Endothelial cell of umbilical vein (primary cell): ENCODE results near the gene ENAH. TPM values are rescaled to one million over a fixed set of nuclear protein-coding genes. Genes with fewer than 3 reads are reported as not detected.
A peak's percentile ranks its signal among the peaks of the same experiment; 100 is the strongest.

Experiments used
- BruUV-seq: library from RNA; stranded (reverse); fragments of 400-500 nt; replicated peaks from 2 replicates; lab custom pipeline; 2021; lab: Mats Ljungman, UMichigan
- CTCF ChIA-PET: fragments of 300-600, 350-600 bp; sonication (Branson Sonifier 250); formaldehyde crosslinking; loops from one replicate; lab custom pipeline; 2021; ENCODE audit warnings: antibody characterized with exemption, inconsistent platforms; lab: Charles Lee
- POLR2A ChIA-PET: fragments of 300-600, 350-600 bp; sonication (Branson Sonifier 250); formaldehyde crosslinking; loops from one replicate; lab custom pipeline; 2021; ENCODE audit warnings: antibody characterized with exemption, inconsistent platforms; lab: Charles Lee
- DNase-seq: peaks from one replicate; pipeline ENCODE4 v3.0.0-alpha.2; 2011; ENCODE audit warnings: low read depth, low spot score
- FAIRE-seq: peaks from 2 replicates; lab custom pipeline; 2011; peaks lifted over from hg19 to GRCh38; lab: Jason Lieb, UNC
- H2AFZ ChIP-seq: 2 replicates; pipeline ENCODE4 v1.6.0; 2012; ENCODE audit warnings: low read depth, low read length, control low read depth, inconsistent platforms
- H3K27ac ChIP-seq: 2 replicates; pipeline ENCODE4 v1.5.1; 2011; ENCODE audit warnings: low read depth, mild to moderate bottlenecking, control low read depth, low read length, moderate library complexity; ENCODE audit not compliant: insufficient read depth
- H3K27me3 ChIP-seq, 2 experiments: 2 replicates each; pipeline versions ENCODE4 v1.6.0 to v1.6.1; 2011; ENCODE audit warnings: low read length in 2 of 2, mixed read lengths in 1 of 2; ENCODE audit not compliant: control insufficient read depth in 2 of 2, insufficient read depth in 2 of 2
- H3K36me3 ChIP-seq, 2 experiments: 2 replicates in 1 of 2; 3 replicates in 1 of 2; pipeline ENCODE4 v1.5.1; 2011; ENCODE audit warnings: low read length in 2 of 2, mild to moderate bottlenecking in 1 of 2, moderate library complexity in 1 of 2; ENCODE audit not compliant: control insufficient read depth in 2 of 2, insufficient read depth in 2 of 2; ENCODE audit errors: extremely low read depth in 1 of 2
- H3K4me1 ChIP-seq: 3 replicates; pipeline ENCODE4 v1.5.1; 2011; ENCODE audit warnings: mild to moderate bottlenecking, low read length; ENCODE audit not compliant: control insufficient read depth, insufficient read depth; ENCODE audit errors: extremely low read depth
- H3K4me2 ChIP-seq: 2 replicates; pipeline ENCODE4 v1.6.1; 2011; ENCODE audit warnings: low read length, control low read depth, mixed read lengths; ENCODE audit not compliant: insufficient read depth
- H3K4me3 ChIP-seq, 3 experiments: fragments of 200-600 bp in 1 of 3; sonication (generic), shearing (Covaris generic) in 1 of 3; replicated peaks in 1 of 3; 2 replicates each; pipeline ENCODE4 v1.5.1; 2011 to 2016; ENCODE audit warnings: control low read depth in 3 of 3, low read length in 3 of 3, mild to moderate bottlenecking in 2 of 3, inconsistent platforms in 1 of 3, low read depth in 1 of 3, moderate library complexity in 1 of 3; ENCODE audit not compliant: insufficient read depth in 1 of 3
- H3K79me2 ChIP-seq: 2 replicates; pipeline ENCODE4 v1.6.0; 2012; ENCODE audit warnings: low read length, inconsistent platforms; ENCODE audit not compliant: control insufficient read depth, insufficient read depth
- H3K9ac ChIP-seq: replicated peaks from 2 replicates; pipeline ENCODE3; 2011; ENCODE audit warnings: low read length, control low read depth; ENCODE audit not compliant: insufficient read depth; ENCODE audit errors: extremely low read depth
- H3K9me1 ChIP-seq: replicated peaks from 3 replicates; pipeline ENCODE4 v1.6.0; 2011; ENCODE audit warnings: mild to moderate bottlenecking, low read length; ENCODE audit not compliant: control insufficient read depth, insufficient read depth; ENCODE audit errors: extremely low read depth
- H3K9me3 ChIP-seq: replicated peaks from 2 replicates; pipeline ENCODE4 v1.5.1; 2012; ENCODE audit warnings: low read length, inconsistent platforms; ENCODE audit not compliant: control insufficient read depth, insufficient read depth
- H4K20me1 ChIP-seq: replicated peaks from 2 replicates; pipeline ENCODE3; 2011; ENCODE audit warnings: mild to moderate bottlenecking, low read length; ENCODE audit not compliant: control insufficient read depth, insufficient read depth; ENCODE audit errors: extremely low read depth
- FOS ChIP-seq: IDR thresholded peaks from 2 replicates; pipeline ENCODE4 v1.6.1; 2011; ENCODE audit warnings: mild to moderate bottlenecking, low read length, moderate library complexity, borderline replicate concordance; ENCODE audit not compliant: insufficient read depth
- JUN ChIP-seq: IDR thresholded peaks from 2 replicates; pipeline ENCODE4 v1.6.1; 2011; ENCODE audit warnings: borderline replicate concordance, low read depth; ENCODE audit not compliant: insufficient read length, insufficient read depth
- MYC ChIP-seq: IDR thresholded peaks from one replicate; pipeline ENCODE4 v1.6.1; 2011; ENCODE audit warnings: mild to moderate bottlenecking, low read depth, low read length
- dilution Hi-C: fragments of 300-500 bp; cut with MboI; formaldehyde crosslinking; loops from one replicate; pipeline ENCODE4 v1.15.0; 2019; ENCODE audit warnings: low sequenced_read_pairs; ENCODE audit not compliant: extremely low pct_ligation_motif_present
- intact Hi-C: fragments of 100-400 bp; cut with micrococcal nuclease; formaldehyde crosslinking; loops from one replicate; pipeline ENCODE4 v1.10.0; 2022
- polyA plus RNA-seq, 4 experiments: library from polyadenylated mRNA; depleted of rRNA in 3 of 4; stranded (reverse) in 3 of 4; unstranded in 1 of 4; fragments of >200 nt; gene quantifications; 2 replicates each; pipeline versions ENCODE4 v1.2.1 to v1.2.3, GENCODE V29; 2011 to 2012; ENCODE audit warnings: missing spikeins in 1 of 4
- total RNA-seq: library from RNA; stranded (reverse); gene quantifications from 2 replicates; pipeline ENCODE4 v1.2.3, GENCODE V29; 2021
- TF ChIP-seq, protein P1 (sequence below), 2 donors: IDR thresholded peaks; 1 replicate in 1 of 2; 2 replicates in 1 of 2; pipeline ENCODE4 v1.5.1; 2011; ENCODE audit warnings: low read length in 2 of 2, mild to moderate bottlenecking in 2 of 2, moderate library complexity in 2 of 2, control low read depth in 1 of 2, inconsistent platforms in 1 of 2, low read depth in 1 of 2; ENCODE audit not compliant: insufficient read depth in 1 of 2; ENCODE audit errors: extremely low read depth in 1 of 2

Gene ENAH
- total and polyA plus RNA-seq, 2 donors (not counting 3 experiments of a cell fraction or from before 2014, with no cell fraction given) = 19.9 to 95.6 TPM

DNA sequence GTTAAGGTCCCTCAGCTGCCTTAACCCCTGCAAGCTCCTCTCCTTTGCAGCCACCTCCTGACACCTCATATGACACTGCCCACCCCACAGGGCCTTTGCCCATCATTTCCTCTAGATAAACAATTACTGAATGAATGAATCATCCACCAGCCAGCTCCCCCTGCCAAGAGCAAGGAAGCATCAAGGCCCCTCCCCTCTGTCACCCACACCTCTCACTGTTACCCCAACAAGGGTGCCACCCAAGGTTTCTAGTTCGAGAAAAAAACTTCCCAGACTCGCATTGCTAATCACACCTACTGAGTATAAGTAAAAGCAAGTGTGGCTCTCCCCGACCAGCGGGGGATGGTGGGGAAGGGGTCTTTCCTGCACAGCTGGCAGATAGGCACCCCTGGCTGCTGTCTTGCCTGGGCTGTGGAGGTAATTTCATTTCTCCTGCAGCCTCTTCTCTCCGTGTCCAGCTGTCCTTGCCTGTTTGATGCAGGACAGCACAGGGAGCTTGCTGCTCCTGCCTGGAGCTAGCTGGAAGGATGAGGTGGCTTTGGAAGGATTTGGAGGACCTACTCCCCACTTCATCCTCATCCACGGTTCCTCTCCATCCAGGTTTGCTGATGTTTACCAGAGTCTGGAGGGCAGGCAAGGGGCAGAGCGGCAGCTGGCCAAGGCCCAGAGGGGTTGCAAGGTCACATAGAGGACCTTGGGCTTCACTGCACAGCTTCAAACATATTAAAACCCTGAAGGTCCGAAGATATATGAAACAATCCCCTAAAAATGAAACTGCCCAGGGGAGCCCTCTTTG lies 192.0 kb downstream of the ENAH start:
- H3K4me2 ChIP-seq = no peak overlapping the region
- H3K36me3 ChIP-seq = no peaks in the 10 kb centered on the region
- no peak overlapping the region for H3K9ac ChIP-seq
- H3K79me2 ChIP-seq = no peaks in the 10 kb centered on the region
- ChIA-PET POLR2A (interaction anchor here (0.7 kb wide), 1 partner anchor 37 kb away, joined by 3 read pairs; no protein-coding TSS in a partner anchor), CTCF (interaction anchor here (1.6 to 2.6 kb wide), 5 partner anchors 14 to 450 kb away, joined by 5 to 15 read pairs (median 10); no protein-coding TSS in a partner anchor)
- intact Hi-C loops = no loop called here
- H3K4me1 ChIP-seq = peaks cover 10% of the 10 kb centered on the region
- DNase-seq (no peak), FAIRE-seq (peak; percentile 49)
- dilution Hi-C loops = no loop called here
- no peak overlapping the region for H3K27ac ChIP-seq
- H4K20me1 ChIP-seq = no peaks in the 10 kb centered on the region
- BruUV-seq = no TSS peak
- no peak overlapping the region for H3K4me3 ChIP-seq
- H2AFZ ChIP-seq = no peak overlapping the region
- no peaks in the 10 kb centered on the region for H3K9me1 ChIP-seq
- TF ChIP-seq MYC = no peak
- TF ChIP-seq FOS = peak; percentile 17
- TF ChIP-seq JUN = no peak
- TF ChIP-seq, protein P1, sequence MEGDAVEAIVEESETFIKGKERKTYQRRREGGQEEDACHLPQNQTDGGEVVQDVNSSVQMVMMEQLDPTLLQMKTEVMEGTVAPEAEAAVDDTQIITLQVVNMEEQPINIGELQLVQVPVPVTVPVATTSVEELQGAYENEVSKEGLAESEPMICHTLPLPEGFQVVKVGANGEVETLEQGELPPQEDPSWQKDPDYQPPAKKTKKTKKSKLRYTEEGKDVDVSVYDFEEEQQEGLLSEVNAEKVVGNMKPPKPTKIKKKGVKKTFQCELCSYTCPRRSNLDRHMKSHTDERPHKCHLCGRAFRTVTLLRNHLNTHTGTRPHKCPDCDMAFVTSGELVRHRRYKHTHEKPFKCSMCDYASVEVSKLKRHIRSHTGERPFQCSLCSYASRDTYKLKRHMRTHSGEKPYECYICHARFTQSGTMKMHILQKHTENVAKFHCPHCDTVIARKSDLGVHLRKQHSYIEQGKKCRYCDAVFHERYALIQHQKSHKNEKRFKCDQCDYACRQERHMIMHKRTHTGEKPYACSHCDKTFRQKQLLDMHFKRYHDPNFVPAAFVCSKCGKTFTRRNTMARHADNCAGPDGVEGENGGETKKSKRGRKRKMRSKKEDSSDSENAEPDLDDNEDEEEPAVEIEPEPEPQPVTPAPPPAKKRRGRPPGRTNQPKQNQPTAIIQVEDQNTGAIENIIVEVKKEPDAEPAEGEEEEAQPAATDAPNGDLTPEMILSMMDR (IDR thresholded peaks at IDR 0.05; ENCODE audit: extremely low read depth in 1 of 2, insufficient read depth in 1 of 2, low read depth in 1 of 2, low read length in 2 of 2) = no peak
- no peaks in the 10 kb centered on the region for H3K9me3 ChIP-seq
- H3K27me3 ChIP-seq = no peaks in the 10 kb centered on the region
